ENCODE measurements around the gene GPR171.
"Not testable (repeated sequence)": the region's sequence is repeated elsewhere in the genome, so short reads cannot be mapped to it uniquely, and the experiment has no call there.

The GPR171 gene

GRCh38 chr3:151175952-151176351, 27.1 kb downstream of the GPR171 start:
- no peak for DNase-seq (ENCODE audit: low spot score)

GRCh38 chr3:151174351-151174750, 28.7 kb downstream of the GPR171 start:
- DNase-seq (ENCODE audit: low spot score), result no peak

GRCh38 chr3:151171145-151171757, 31.8 kb downstream of the GPR171 start:
- no peak for DNase-seq (ENCODE audit: low spot score)

- DNase-seq (ENCODE audit: low spot score), result not testable (repeated sequence)
Observed at GRCh38 chr3:151169948-151170679, 32.9 kb downstream of the GPR171 start.

GRCh38 chr3:151169262-151169947, 33.6 kb downstream of the GPR171 start:
- DNase-seq (ENCODE audit: low spot score), result no peak

- DNase-seq (ENCODE audit: low spot score), result peak; percentile 75
Observed at GRCh38 chr3:151168269-151169094, 34.5 kb downstream of the GPR171 start.

- no peak for DNase-seq (ENCODE audit: low spot score)
Observed at GRCh38 chr3:151166161-151166560, 36.9 kb downstream of the GPR171 start.

GRCh38 chr3:151165226-151165625, 37.8 kb downstream of the GPR171 start:
- no peak for DNase-seq (ENCODE audit: low spot score)

- no peak for DNase-seq (ENCODE audit: low spot score)
Observed at GRCh38 chr3:151159806-151160205, 43.2 kb downstream of the GPR171 start.

- DNase-seq (ENCODE audit: low spot score), result peak; percentile 70
Observed at GRCh38 chr3:151156618-151157216, 46.3 kb downstream of the GPR171 start.

- DNase-seq (ENCODE audit: low spot score), result no peak
Observed at GRCh38 chr3:151155409-151156128, 47.4 kb downstream of the GPR171 start.

- DNase-seq (ENCODE audit: low spot score), result no peak
Observed at GRCh38 chr3:151154566-151154965, 48.5 kb downstream of the GPR171 start.

- no peak for DNase-seq (ENCODE audit: low spot score)
Observed at GRCh38 chr3:151152455-151153079, 50.4 kb downstream of the GPR171 start.

All from iPS-NIHi11 (cell line).